ENCODE measurements around the gene FEV.

The FEV gene

GRCh38 chr2:218993345-218994315 is 8.6 kb upstream of the FEV start, which contains the start of gene CRYBA2:
Gene CRYBA2, minus strand, starts transcription at chr2:218993422. Its CDS starts 246 bp downstream, at chr2:218993176.
- DNase-seq (ENCODE audit: low read depth in 2 of 2), result no peak

DNA sequence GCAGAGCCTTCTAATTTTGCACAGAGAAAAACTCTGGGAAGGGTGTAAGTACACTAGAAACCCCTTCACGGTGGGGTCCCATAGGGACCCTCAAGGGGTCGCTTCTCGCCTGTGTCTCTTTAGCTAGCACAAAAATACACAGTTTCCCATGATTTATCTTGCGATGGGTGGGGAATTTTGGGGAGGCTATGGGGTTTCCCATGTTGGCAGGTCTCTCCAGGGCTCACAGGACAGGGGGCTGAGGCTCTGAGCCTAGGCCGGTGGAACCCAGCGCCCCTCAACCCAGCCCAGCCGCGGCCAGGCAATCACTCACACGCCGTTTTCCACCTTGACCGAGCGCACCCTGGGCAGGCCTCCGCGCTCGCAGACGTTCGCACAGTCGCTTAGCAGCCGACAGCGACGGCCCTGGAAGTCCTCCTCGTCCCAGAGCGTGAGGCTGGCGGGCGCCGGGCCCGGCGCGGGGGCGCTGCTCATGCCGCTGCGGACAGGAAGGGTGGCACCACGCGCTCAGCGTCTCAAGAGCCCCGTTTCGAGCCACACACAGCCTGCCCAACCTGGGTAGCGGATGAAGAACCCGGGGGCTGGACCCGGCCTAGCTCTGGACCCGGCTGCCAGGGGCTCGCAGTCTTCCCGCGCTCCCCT is 7.8 kb upstream of the FEV start:
- no peak for DNase-seq (ENCODE audit: low read depth in 2 of 2)

DNA sequence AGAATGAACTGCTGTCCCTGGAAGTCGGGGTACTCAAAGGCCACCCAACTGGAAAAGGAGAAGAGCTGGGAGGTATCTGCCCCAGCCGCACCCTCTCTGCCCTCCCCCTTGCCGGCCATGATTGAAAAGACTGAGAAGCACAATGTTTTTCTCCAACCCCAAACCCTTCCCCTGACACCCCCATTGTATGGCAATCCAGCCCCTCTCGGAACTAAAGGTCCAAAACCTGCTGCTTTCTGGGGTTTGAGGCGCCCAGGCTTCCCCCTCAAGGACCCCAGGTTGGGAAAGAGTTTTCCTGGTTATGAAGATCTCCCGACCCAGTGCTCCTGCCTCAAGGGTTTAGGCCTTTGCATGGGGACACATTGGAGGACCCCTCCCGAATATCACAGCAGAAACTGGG is 7.2 kb upstream of the FEV start:
- no peak for DNase-seq (ENCODE audit: low read depth in 2 of 2)

DNA sequence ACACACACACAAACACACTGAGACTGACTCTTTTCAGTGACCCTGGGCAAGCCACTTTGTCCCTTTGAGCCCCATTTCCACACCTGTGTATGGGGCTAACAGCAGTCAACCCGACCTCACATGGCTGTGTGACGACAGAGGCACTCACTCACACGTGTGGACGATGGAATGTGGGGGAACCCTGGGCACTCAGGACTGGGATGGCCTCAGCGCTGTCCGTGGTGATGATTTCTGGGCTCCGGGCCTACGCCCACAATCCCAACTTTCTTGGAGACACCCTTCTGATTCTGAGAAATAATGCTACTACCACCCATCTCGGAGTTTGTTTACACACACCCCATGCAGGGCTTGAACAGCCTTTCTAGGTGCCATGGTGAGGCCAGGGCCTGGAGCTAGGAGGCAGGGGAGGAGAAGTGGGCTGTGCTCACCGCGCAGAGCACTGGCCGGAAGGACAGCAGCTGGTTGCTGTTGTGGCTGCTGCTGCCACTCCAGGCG is 6.7 kb upstream of the FEV start:
- no peak for DNase-seq (ENCODE audit: low read depth in 2 of 2)

GRCh38 chr2:218990612-218991011 is 5.6 kb upstream of the FEV start:
- DNase-seq (ENCODE audit: low read depth in 2 of 2), result no peak

DNA sequence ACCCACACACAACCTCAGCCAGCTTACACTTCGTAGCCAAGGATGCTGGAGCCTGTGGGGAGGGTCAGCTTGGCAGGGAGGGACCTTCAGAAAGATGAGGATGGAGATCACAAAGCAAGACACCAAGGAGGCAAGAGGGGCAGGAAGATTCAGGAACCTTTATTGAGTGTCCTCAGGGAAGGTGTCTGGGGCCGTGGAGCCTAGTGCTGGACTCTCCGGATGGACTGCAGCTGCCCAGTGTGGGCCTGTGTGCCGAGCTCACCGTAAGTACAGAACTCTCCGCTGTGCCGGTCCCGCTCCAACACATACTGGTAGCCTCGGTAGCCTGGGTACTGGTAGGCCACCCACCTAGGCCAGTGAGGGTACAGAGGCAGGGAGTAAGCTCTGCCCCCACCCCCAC is 5.1 kb upstream of the FEV start:
- DNase-seq (ENCODE audit: low read depth in 2 of 2), result no peak

GRCh38 chr2:218988650-218989049 is 3.7 kb upstream of the FEV start:
- no peak for DNase-seq (ENCODE audit: low read depth in 2 of 2)

DNA sequence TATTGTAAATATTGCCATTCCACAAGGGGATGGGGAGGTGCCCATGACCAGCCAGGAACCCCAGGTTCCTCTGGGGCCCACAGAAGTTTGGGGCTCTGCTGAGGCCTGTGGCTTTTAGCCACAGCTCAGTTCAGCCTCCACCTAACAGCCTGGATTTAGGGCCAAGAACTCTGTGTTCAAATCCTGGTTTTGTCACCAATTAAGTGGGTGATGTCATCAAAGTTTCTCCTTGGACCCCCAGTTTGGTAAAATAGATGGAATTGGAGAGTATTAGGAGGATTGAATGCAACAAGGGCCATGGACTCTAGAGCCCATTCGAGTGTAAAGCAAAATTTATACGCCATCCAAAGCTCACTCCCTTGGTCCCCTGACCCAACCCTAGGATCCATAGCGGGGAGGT is 3.2 kb upstream of the FEV start:
- DNase-seq (ENCODE audit: low read depth in 2 of 2), result no peak

- no peak for DNase-seq (ENCODE audit: low read depth in 2 of 2)
These were observed 1.3 kb upstream of the FEV start for GRCh38 chr2:218986148-218986761.

DNA sequence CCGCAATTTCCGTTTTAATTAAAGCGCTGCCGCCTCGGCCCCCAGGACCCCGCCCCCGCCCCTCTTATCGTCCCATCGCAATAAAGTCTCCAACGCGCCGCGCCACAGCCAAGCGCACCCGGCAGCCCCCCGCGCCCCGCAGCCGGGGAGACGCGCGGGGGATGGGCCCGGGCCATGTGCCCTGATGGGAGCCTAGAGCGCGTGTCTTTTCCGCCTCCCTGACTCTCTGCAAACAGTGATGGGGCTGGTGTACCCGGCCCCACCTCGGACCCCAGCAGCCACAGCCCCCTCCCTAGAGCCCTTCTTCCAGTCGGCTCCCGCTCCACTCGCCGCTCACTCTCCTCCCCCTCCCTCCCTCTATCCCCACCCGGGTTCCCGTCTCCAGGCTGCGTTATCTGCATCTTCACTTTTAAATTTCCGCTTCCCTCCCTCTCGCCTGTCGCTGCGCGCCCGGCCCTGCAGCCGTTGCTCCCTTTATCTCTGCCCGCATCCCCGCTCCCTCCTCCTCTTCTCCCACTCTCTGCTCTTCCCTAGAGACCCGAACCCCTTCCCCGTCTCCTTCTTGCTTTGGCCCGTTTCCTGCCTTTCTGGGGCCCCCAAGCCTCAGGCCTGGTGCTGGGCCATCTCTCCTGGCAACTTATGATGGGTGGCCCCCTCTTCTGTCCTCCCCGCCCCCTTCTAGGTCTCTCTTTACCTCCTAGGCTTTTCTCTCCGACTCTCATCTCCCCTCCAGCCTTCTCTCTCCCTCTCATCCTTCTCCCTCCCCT is 524 bp upstream of the FEV start:
- no peak for DNase-seq (ENCODE audit: low read depth in 2 of 2)

- no peak for DNase-seq (ENCODE audit: low read depth in 2 of 2)
These were observed 554 bp downstream of the FEV start for GRCh38 chr2:218984239-218985020.

GRCh38 chr2:218983934-218984238 is 1.1 kb downstream of the FEV start:
- DNase-seq (ENCODE audit: low read depth in 2 of 2), result no peak

DNA sequence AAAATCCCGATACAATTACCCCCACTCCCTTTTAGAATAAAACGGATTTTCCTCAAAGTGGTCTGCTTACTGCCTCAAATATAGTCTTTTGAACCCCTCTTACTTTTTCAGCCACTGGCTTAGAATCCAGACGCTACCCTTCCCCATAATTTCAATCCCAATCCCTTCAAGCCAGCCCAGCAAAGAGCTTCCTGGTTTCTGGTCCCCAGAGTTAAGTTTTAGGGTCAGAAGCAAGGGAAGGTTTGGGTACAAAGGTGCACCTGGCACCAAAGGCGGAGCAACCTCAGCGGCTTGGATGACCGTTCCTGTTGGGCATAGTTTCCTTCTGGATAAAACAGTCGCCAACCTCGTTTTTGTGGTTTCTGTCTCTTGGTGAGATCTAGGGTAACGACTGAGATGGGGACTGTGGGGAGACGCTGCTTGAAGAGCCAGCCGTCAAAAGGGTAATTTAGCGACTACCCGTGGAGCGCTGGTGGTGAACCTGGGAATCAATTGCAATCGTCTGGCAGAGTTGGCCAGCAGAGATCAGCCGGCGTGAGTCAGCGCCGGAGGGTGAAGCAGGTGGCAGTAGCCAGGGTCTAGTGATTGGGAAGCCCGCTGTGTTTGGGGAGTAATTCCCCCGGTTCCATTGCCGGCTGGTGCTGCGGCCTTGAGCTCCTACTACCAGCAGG is 1.6 kb downstream of the FEV start:
- no peak for DNase-seq (ENCODE audit: low read depth in 2 of 2)

- DNase-seq (ENCODE audit: low read depth in 2 of 2), result no peak
These were observed 2.3 kb downstream of the FEV start for GRCh38 chr2:218982586-218983262.

DNA sequence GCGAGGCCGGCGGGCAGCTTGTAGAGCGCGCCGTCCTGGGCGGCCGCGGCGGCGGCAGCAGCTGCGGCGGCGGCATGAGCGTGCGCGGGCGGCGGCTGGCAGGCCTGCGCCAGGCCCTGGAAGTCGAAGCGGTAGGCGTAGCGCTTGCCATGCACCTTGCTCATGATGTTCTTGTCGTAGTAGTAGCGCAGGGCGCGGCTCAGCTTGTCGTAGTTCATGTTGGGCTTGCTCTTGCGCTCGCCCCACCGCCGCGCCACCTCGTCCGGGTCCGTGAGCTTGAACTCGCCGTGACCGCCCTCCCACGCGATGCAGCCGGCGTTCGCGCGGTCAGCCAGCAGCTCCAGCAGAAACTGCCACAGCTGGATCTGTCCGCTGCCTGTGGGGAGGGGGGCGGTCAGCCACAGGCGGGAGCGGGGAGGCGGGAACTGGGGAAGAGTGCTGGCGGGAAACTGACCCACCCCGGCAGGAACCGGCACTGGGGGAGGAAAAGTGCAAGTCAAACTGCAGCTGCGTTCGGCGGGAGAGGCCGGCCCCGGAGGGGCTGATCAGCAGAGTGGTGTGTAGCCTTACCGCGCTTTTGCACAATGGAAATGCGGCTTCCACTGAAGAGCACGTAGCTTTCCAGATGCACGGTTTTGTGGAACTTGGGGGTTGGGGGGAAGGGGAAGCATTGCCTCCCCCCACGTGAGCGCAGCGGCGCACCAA is 3.0 kb downstream of the FEV start:
- no peak for DNase-seq (ENCODE audit: low read depth in 2 of 2)

- no peak for DNase-seq (ENCODE audit: low read depth in 2 of 2)
These were observed 3.5 kb downstream of the FEV start for GRCh38 chr2:218981390-218981880.

DNA sequence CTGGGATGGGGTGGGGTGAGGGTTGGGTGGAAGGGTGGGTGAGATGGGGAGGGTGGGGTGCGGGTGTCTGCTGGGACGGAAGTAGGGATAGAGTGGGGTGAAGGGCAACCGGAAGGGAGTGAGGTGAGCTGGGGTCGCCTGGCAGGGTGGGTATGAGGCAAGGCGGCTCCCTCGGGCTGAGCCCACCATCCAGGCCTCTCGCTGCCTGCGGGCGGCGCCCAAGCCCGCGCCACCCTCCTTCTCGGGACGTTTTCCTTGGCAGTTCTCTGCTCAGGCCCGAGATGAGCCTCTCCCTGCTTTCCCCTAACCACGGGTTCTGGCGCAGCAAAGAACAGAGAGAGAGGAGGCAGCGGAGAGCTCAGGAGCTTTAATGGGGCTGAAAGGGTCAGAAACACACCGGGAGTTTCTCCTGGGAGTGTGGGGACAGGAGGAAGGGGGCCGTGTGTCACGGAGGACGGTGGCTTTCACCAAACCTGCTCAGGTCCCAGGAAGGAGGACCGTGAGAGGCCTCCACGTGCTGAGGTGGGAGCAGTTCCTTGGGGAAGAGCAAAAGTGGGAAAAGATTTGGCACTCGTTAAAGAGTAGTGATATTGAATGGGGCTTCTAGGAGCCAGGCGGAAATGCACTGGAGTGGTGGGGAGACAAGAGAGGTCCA is 4.1 kb downstream of the FEV start:
- DNase-seq (ENCODE audit: low read depth in 2 of 2), result no peak

Measured in stimulated activated CD8-positive, alpha-beta memory T cell treated with anti-CD3 and anti-CD28 coated beads, Interleukin-2, amount 100 ng/mL, for 1 hour (primary cell).